PFSK-1 (cell line): Measurements from ENCODE around the gene FAM234B.

Experiments used
- FOXP2 ChIP-seq: optimal IDR thresholded peaks from 2 replicates; pipeline ENCODE3; 2011; ENCODE audit warnings: borderline replicate concordance, control low read depth, inconsistent platforms; ENCODE audit not compliant: insufficient read depth; ENCODE audit errors: extremely low read length, extremely low read depth
- POLR2AphosphoS5 ChIP-seq: IDR thresholded peaks from 2 replicates; pipeline ENCODE4 v1.6.1; 2012; ENCODE audit warnings: low read depth, mild to moderate bottlenecking, control low read depth, low read length, moderate library complexity
- SIN3A ChIP-seq: IDR thresholded peaks from 2 replicates; pipeline ENCODE4 v1.6.1; 2012; ENCODE audit warnings: mild to moderate bottlenecking, low read length, moderate library complexity, borderline replicate concordance; ENCODE audit not compliant: insufficient read depth
- TAF1 ChIP-seq: IDR thresholded peaks from 2 replicates; pipeline ENCODE4 v1.6.1; 2012; ENCODE audit warnings: low read length, control low read depth, borderline replicate concordance; ENCODE audit not compliant: insufficient read depth
- TF ChIP-seq, protein P1 (sequence below), 2 experiments: IDR thresholded peaks; 2 replicates each; pipeline versions ENCODE4 v1.6.1 to v1.8.0; 2011 to 2012; ENCODE audit warnings: low read depth in 2 of 2, low read length in 2 of 2, control low read depth in 1 of 2, inconsistent platforms in 1 of 2, mild to moderate bottlenecking in 1 of 2, moderate library complexity in 1 of 2; ENCODE audit not compliant: insufficient read depth in 1 of 2

Gene FAM234B

GRCh38 chr12:13024531-13024916 lies 19.7 kb upstream of the FAM234B start:
- TF ChIP-seq SIN3A: no peak
- no peak for TF ChIP-seq FOXP2
- TF ChIP-seq, protein P1, sequence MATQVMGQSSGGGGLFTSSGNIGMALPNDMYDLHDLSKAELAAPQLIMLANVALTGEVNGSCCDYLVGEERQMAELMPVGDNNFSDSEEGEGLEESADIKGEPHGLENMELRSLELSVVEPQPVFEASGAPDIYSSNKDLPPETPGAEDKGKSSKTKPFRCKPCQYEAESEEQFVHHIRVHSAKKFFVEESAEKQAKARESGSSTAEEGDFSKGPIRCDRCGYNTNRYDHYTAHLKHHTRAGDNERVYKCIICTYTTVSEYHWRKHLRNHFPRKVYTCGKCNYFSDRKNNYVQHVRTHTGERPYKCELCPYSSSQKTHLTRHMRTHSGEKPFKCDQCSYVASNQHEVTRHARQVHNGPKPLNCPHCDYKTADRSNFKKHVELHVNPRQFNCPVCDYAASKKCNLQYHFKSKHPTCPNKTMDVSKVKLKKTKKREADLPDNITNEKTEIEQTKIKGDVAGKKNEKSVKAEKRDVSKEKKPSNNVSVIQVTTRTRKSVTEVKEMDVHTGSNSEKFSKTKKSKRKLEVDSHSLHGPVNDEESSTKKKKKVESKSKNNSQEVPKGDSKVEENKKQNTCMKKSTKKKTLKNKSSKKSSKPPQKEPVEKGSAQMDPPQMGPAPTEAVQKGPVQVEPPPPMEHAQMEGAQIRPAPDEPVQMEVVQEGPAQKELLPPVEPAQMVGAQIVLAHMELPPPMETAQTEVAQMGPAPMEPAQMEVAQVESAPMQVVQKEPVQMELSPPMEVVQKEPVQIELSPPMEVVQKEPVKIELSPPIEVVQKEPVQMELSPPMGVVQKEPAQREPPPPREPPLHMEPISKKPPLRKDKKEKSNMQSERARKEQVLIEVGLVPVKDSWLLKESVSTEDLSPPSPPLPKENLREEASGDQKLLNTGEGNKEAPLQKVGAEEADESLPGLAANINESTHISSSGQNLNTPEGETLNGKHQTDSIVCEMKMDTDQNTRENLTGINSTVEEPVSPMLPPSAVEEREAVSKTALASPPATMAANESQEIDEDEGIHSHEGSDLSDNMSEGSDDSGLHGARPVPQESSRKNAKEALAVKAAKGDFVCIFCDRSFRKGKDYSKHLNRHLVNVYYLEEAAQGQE (IDR thresholded peaks at IDR 0.05; ENCODE audit: insufficient read depth in 1 of 2, low read depth in 2 of 2, low read length in 2 of 2): no peak
- TF ChIP-seq POLR2AphosphoS5: no peak
- TF ChIP-seq TAF1: no peak

DNA sequence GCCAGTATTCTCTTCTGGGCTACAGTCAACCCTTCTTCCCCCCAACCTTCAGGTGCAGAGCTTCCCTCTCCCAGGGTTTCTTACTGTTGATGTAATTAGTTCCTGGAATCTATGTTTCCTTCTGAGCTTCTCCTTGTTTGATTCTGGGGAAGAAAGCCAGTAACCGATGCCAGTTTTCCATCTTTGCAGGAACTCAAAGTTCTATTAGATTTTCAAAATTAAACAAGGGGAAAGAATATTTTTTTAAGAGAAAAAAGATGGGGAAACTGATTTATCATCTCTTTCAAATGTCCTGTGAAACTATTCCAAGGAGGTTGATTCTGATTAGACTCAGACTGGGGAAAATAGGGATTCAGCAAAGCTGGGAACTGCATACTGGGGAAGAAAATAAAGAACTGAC lies 17.9 kb upstream of the FAM234B start:
- TF ChIP-seq, protein P1 (IDR thresholded peaks at IDR 0.05; ENCODE audit: insufficient read depth in 1 of 2, low read depth in 2 of 2, low read length in 2 of 2): no peak
- TF ChIP-seq POLR2AphosphoS5 (no peak), FOXP2 (no peak)

- TF ChIP-seq SIN3A: no peak
- no peak for TF ChIP-seq TAF1
- TF ChIP-seq, protein P1 (IDR thresholded peaks at IDR 0.05; ENCODE audit: insufficient read depth in 1 of 2, low read depth in 2 of 2, low read length in 2 of 2): no peak
- TF ChIP-seq FOXP2: no peak
- no peak for TF ChIP-seq POLR2AphosphoS5
These were observed 17.1 kb upstream of the FAM234B start for GRCh38 chr12:13027032-13027431.

DNA sequence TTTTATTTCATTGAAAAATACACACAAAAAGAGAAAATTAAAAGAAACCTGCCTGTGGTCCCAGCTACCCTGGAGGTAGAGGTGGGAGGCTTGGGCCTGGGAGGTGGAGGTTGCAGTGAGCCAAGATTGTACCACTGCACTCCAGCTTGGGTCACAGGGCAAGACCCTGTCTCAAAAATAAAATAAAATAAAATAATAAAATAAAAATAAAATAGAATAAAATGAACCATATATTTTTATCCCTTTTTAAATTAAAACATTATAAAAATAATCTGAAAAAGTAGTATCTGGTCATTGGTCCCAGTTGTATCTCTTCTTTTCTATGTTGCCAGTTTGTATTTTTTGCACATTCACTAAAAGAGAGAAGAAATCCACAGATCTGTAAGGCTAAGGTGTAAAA lies 16.7 kb upstream of the FAM234B start:
- TF ChIP-seq TAF1 (no peak), FOXP2 (no peak), SIN3A (no peak), POLR2AphosphoS5 (no peak)
- TF ChIP-seq, protein P1 (IDR thresholded peaks at IDR 0.05; ENCODE audit: insufficient read depth in 1 of 2, low read depth in 2 of 2, low read length in 2 of 2): no peak

DNA sequence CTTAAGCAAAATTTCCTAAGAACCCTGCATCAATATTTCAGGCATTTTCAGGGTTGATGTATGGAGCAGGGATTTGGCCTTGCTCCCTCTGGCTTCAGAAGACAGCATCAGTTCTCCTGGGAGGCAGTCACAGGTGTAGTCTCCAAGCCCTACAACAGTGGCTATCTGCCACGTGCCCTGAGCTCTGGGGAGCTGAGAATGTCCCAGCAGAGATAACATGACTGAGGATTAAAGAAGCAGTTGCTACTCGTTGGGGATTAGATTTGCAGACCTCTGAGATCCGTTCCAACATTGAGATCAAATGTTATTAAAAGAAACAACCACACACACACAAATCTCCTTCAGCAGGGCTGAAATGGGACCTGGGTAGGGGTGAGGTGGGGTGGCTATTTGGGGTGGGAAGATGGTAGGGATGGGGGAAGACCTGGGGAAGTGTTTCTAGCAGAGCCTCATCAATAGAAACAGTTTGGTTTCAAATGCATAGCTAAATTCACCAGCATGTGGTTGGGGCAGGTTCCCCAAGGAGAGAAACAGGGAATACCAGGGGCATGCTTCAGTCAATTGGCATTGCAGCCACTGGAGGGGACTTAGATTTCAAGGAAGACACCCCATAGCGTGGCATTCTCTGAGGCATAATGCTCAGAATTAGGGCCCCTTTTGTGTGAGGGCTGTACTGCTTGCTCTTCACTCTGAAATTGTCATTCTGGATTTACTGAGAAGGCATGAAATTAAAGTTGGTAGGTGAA lies 15.2 kb upstream of the FAM234B start:
- TF ChIP-seq, protein P1 (IDR thresholded peaks at IDR 0.05; ENCODE audit: insufficient read depth in 1 of 2, low read depth in 2 of 2, low read length in 2 of 2): no peak
- TF ChIP-seq POLR2AphosphoS5: no peak
- TF ChIP-seq SIN3A: no peak
- TF ChIP-seq FOXP2: no peak
